Liver (tissue), 9 donors: ENCODE results near the gene SLC25A43. TPM values are rescaled to one million over a fixed set of nuclear protein-coding genes. Genes with fewer than 3 reads are reported as not detected.
"Not testable (repeated sequence)": the region's sequence is repeated elsewhere in the genome, so short reads cannot be mapped to it uniquely, and the experiment has no call there.

Experiments
- DNase-seq: peaks from one replicate; pipeline ENCODE4 v3.0.0-alpha.2; 2017; ENCODE audit warnings: low spot score
- H3K27ac ChIP-seq, 2 donors: one replicate each; pipeline ENCODE4 v1.7.0; 2013; ENCODE audit warnings: inconsistent platforms in 2 of 2, low read length in 2 of 2, control low read depth in 1 of 2, low read depth in 1 of 2, mild to moderate bottlenecking in 1 of 2
- H3K27me3 ChIP-seq, 4 donors: one replicate each; pipeline versions ENCODE4 v1.6.1 to v1.7.0; 2013; ENCODE audit warnings: low read length in 3 of 4, inconsistent platforms in 1 of 4, mild to moderate bottlenecking in 1 of 4, moderate library complexity in 1 of 4; ENCODE audit not compliant: control insufficient read depth in 4 of 4, insufficient read depth in 4 of 4
- H3K36me3 ChIP-seq, 4 donors: one replicate each; pipeline versions ENCODE4 v1.6.1 to v1.7.0; 2013; ENCODE audit warnings: low read length in 3 of 4, mild to moderate bottlenecking in 3 of 4, low read depth in 1 of 4, moderate library complexity in 1 of 4; ENCODE audit not compliant: control insufficient read depth in 4 of 4, insufficient read depth in 3 of 4
- H3K4me1 ChIP-seq, 4 donors: one replicate each; pipeline versions ENCODE4 v1.6.1 to v1.7.0; 2013; ENCODE audit warnings: low read length in 3 of 4, mild to moderate bottlenecking in 3 of 4, moderate library complexity in 1 of 4; ENCODE audit not compliant: control insufficient read depth in 4 of 4, insufficient read depth in 4 of 4
- H3K4me3 ChIP-seq, 3 donors: one replicate each; pipeline versions ENCODE4 v1.6.1 to v1.7.0; 2013; ENCODE audit warnings: low read length in 3 of 3, control low read depth in 1 of 3, low read depth in 1 of 3, mild to moderate bottlenecking in 1 of 3
- H3K9ac ChIP-seq, 2 donors: one replicate each; pipeline ENCODE4 v1.7.0; 2013; ENCODE audit warnings: low read length in 2 of 2, mild to moderate bottlenecking in 2 of 2, moderate library complexity in 2 of 2, control low read depth in 1 of 2, low read depth in 1 of 2
- H3K9me3 ChIP-seq, 4 donors: one replicate each; pipeline versions ENCODE4 v1.6.1 to v1.7.0; 2013; ENCODE audit warnings: low read length in 3 of 4; ENCODE audit not compliant: control insufficient read depth in 4 of 4
- EGR1 ChIP-seq, 2 donors: IDR thresholded peaks; 2 replicates each; pipeline ENCODE4 v1.6.1; 2016 to 2018; ENCODE audit warnings: antibody characterized with exemption in 2 of 2, low read depth in 2 of 2
- FOXA1 ChIP-seq: IDR thresholded peaks from 2 replicates; pipeline ENCODE4 v1.6.1; 2016; ENCODE audit warnings: antibody characterized with exemption
- FOXA2 ChIP-seq: IDR thresholded peaks from 2 replicates; pipeline ENCODE4 v1.6.1; 2016; ENCODE audit warnings: antibody characterized with exemption
- HNF4A ChIP-seq, 2 donors: conservative IDR thresholded peaks; 2 replicates each; pipeline ENCODE4 v1.6.1; 2016; ENCODE audit warnings: antibody characterized with exemption in 2 of 2, mild to moderate bottlenecking in 2 of 2
- HNF4G ChIP-seq: IDR thresholded peaks from 2 replicates; pipeline ENCODE4 v1.6.1; 2016; ENCODE audit warnings: antibody characterized with exemption
- JUND ChIP-seq, 2 donors: IDR thresholded peaks; 2 replicates each; pipeline ENCODE4 v1.6.1; 2016; ENCODE audit warnings: antibody characterized with exemption in 2 of 2
- NR2F2 ChIP-seq: IDR thresholded peaks from 2 replicates; pipeline ENCODE4 v1.6.1; 2016; ENCODE audit warnings: antibody characterized with exemption
- RAD21 ChIP-seq, 2 donors: IDR thresholded peaks; 2 replicates each; pipeline ENCODE4 v1.6.1; 2016; ENCODE audit warnings: antibody characterized with exemption in 2 of 2, mild to moderate bottlenecking in 2 of 2
- RXRA ChIP-seq, 2 donors: IDR thresholded peaks; 2 replicates each; pipeline ENCODE4 v1.6.1; 2017 to 2018; ENCODE audit warnings: antibody characterized with exemption in 2 of 2, mild to moderate bottlenecking in 1 of 2
- SP1 ChIP-seq: IDR thresholded peaks from 2 replicates; pipeline ENCODE4 v1.6.1; 2018; ENCODE audit warnings: antibody characterized with exemption, mild to moderate bottlenecking
- TAF1 ChIP-seq: conservative IDR thresholded peaks from 2 replicates; pipeline ENCODE4 v1.6.1; 2016; ENCODE audit warnings: antibody characterized with exemption, mild to moderate bottlenecking
- YY1 ChIP-seq: IDR thresholded peaks from 2 replicates; pipeline ENCODE4 v1.6.1; 2016; ENCODE audit warnings: antibody characterized with exemption, mild to moderate bottlenecking
- WGBS: extraction: QIAGEN DNeasy Blood & Tissue Kit; methylation state at CpG from one replicate; pipeline ENCODE4 v1.1.7; 2013; 5-methylcytosine and 5-hydroxymethylcytosine counted together
- polyA plus RNA-seq, 2 donors: library from polyadenylated mRNA; stranded (reverse) in 1 of 2; unstranded in 1 of 2; fragments of 200-250 nt in 1 of 2; fragments of >200 nt in 1 of 2; fragmentation: Nextera tagmentation in 1 of 2; extraction: Ambion mirVana in 1 of 2; gene quantifications; one replicate each; pipeline versions ENCODE4 v1.2.1 to v1.2.3, GENCODE V29; 2013 to 2015
- total RNA-seq, 2 donors: library from RNA; depleted of rRNA; stranded (reverse); fragments of >200 nt; gene quantifications; one replicate each; pipeline ENCODE4 v1.2.3, GENCODE V29; 2014
- TF ChIP-seq, protein P1 (sequence below): IDR thresholded peaks from 2 replicates; pipeline ENCODE4 v1.6.1; 2016; ENCODE audit warnings: antibody characterized with exemption
- TF ChIP-seq, protein P2 (sequence below): IDR thresholded peaks from 2 replicates; pipeline ENCODE4 v1.6.1; 2016; ENCODE audit warnings: antibody characterized with exemption
- TF ChIP-seq, protein P3 (sequence below): fragments of 150-350 bp; IDR thresholded peaks from 2 replicates; pipeline ENCODE4 v1.5.1; 2017; ENCODE audit warnings: improper control_type of control experiment, low read depth, low read length; ENCODE audit not compliant: missing input control
- TF ChIP-seq, protein P4 (sequence below): IDR thresholded peaks from 2 replicates; pipeline ENCODE4 v1.6.1; 2016; ENCODE audit warnings: antibody characterized with exemption
- donor health status: healthy.
- donor health status: healthy.
- donor health status: healthy.
- donor health status: healthy.
- donor health status: healthy.

The SLC25A43 gene
- total and polyA plus RNA-seq, 4 donors, result 4.5 to 10.9 (median 5.6) TPM

DNA sequence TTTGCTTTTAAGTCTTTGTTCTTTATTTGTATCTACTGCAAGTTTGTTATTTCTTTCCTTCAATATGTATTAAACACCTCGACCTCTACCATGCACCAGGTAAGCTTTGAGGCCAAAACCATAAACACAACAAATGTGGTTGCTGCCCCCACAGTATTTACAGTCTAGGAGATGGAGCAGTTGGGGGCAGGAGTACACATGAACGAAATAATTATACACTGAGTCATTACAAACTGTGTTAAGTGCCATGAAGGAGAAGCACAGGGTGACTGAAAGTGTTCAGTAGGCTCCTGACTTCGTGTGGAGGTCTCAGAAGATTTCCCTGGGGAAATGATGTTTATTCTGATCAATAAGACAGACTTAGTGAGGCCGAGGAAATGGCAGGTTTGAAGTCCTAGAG, 30.3 kb downstream of the SLC25A43 start (continued):
- TF ChIP-seq, protein P1, sequence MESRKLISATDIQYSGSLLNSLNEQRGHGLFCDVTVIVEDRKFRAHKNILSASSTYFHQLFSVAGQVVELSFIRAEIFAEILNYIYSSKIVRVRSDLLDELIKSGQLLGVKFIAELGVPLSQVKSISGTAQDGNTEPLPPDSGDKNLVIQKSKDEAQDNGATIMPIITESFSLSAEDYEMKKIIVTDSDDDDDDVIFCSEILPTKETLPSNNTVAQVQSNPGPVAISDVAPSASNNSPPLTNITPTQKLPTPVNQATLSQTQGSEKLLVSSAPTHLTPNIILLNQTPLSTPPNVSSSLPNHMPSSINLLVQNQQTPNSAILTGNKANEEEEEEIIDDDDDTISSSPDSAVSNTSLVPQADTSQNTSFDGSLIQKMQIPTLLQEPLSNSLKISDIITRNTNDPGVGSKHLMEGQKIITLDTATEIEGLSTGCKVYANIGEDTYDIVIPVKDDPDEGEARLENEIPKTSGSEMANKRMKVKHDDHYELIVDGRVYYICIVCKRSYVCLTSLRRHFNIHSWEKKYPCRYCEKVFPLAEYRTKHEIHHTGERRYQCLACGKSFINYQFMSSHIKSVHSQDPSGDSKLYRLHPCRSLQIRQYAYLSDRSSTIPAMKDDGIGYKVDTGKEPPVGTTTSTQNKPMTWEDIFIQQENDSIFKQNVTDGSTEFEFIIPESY, result no peak
- TF ChIP-seq FOXA2 (no peak), RAD21 (IDR thresholded peaks at IDR 0.05) (no peak), NR2F2 (no peak)
- TF ChIP-seq, protein P2, sequence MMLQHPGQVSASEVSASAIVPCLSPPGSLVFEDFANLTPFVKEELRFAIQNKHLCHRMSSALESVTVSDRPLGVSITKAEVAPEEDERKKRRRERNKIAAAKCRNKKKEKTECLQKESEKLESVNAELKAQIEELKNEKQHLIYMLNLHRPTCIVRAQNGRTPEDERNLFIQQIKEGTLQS, result no peak

DNA sequence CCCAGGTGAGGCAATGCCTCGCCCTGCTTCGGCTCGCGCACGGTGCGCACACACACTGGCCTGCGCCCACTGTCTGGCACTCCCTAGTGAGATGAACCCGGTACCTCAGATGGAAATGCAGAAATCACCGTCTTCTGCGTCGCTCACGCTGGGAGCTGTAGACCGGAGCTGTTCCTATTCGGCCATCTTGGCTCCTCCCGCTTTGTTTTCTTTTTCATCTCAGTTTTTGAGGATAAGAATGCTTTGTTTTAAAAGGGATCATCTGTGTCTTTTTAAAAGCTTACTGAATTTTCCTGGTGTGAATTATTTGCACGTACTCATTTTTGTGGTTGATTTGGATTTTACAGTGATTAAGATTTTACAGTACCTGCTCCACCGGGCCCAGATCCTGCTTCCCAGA, 42.2 kb downstream of the SLC25A43 start:
- H3K36me3 ChIP-seq, H3K27me3 ChIP-seq, H3K4me3 ChIP-seq, H3K27ac ChIP-seq, H3K4me1 ChIP-seq, H3K9me3 ChIP-seq, DNase-seq, H3K9ac ChIP-seq: not testable (repeated sequence)
- 90% methylated on average over 9 of the region's 17 CpGs for WGBS

DNA sequence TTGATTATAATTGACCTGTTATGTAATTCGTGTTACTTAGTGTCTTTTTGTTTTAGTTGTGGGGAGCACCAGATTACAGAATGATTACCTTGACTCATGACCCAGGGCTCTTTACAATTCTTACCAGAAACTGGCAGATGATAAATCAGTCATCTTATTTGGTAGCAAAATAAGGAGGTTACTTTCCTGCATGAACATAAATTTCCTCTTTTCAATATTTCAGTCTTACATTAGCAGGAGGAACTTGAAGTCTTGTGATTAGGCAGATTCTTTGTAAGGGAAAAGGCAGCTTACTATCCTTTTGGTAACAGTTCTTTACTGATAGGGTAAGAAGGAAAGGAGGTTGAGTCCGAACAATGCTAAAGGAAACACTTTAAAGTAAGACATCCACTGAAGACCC, 43.1 kb downstream of the SLC25A43 start:
- TF ChIP-seq, protein P3, sequence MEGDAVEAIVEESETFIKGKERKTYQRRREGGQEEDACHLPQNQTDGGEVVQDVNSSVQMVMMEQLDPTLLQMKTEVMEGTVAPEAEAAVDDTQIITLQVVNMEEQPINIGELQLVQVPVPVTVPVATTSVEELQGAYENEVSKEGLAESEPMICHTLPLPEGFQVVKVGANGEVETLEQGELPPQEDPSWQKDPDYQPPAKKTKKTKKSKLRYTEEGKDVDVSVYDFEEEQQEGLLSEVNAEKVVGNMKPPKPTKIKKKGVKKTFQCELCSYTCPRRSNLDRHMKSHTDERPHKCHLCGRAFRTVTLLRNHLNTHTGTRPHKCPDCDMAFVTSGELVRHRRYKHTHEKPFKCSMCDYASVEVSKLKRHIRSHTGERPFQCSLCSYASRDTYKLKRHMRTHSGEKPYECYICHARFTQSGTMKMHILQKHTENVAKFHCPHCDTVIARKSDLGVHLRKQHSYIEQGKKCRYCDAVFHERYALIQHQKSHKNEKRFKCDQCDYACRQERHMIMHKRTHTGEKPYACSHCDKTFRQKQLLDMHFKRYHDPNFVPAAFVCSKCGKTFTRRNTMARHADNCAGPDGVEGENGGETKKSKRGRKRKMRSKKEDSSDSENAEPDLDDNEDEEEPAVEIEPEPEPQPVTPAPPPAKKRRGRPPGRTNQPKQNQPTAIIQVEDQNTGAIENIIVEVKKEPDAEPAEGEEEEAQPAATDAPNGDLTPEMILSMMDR, result no peak
- TF ChIP-seq, protein P2, result no peak
- TF ChIP-seq FOXA1, result no peak
- TF ChIP-seq RAD21 (IDR thresholded peaks at IDR 0.05), result no peak
- TF ChIP-seq, protein P1, result no peak
- TF ChIP-seq RXRA (IDR thresholded peaks at IDR 0.05), result no peak
- no peak for TF ChIP-seq EGR1 (IDR thresholded peaks at IDR 0.05; ENCODE audit: low read depth in 2 of 2)
- TF ChIP-seq, protein P4, sequence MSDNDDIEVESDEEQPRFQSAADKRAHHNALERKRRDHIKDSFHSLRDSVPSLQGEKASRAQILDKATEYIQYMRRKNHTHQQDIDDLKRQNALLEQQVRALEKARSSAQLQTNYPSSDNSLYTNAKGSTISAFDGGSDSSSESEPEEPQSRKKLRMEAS, result no peak
- no peak for TF ChIP-seq NR2F2
- no peak for TF ChIP-seq HNF4G
- TF ChIP-seq TAF1, result no peak
- no peak for TF ChIP-seq YY1
- no peak for TF ChIP-seq FOXA2
- no peak for TF ChIP-seq SP1
- no peak for TF ChIP-seq JUND (IDR thresholded peaks at IDR 0.05)
- no peak for TF ChIP-seq HNF4A (conservative IDR thresholded peaks at IDR 0.05)
- no peaks in the 10 kb centered on the region for H3K27me3 ChIP-seq
- H3K27ac ChIP-seq, result no peak overlapping the region
- no peak for DNase-seq
- H3K9ac ChIP-seq, result no peak overlapping the region
- 72% methylated on average over 2 of the region's 2 CpGs for WGBS
- peaks cover 0 to 1% (median 0%) of the 10 kb centered on the region in 4 donors for H3K36me3 ChIP-seq
- no peaks in the 10 kb centered on the region for H3K4me1 ChIP-seq
- H3K4me3 ChIP-seq, result no peak overlapping the region
- H3K9me3 ChIP-seq, result no peaks in the 10 kb centered on the region
